ENCODE results near the gene TAF11L9. TPM values are rescaled to one million over a fixed set of nuclear protein-coding genes. Genes with fewer than 3 reads are reported as not detected.
"Not testable (repeated sequence)": the region's sequence is repeated elsewhere in the genome, so short reads cannot be mapped to it uniquely, and the experiment has no call there.

TAF11L9 gene
- total RNA-seq: not detected

DNA sequence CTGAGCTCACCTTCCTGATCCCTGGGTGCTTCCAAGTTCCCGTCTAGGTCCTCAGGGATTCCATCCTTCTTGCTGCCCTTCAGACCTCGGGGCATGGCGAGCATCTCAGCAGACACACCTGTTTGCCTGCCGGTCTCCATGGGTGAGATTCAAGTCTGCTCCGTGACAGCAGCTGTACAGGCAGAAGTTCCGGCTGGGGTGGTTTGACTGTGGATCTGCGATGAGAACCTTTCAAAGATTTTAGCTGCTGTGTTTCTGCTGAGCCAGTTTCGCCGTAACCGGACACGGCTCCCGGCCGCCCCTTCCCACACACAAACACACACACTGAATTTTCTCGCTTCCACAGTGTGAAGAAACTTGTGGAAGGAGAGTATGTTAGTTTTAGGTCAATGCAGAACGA is at the start of gene TAF11L9:
TAF11L9 (minus strand) TSS at position 140 of the 400 bp plus-strand sequence.
- H3K27ac ChIP-seq; ATAC-seq (replicated peaks in 6 of 8); H3K4me1 ChIP-seq (replicated peaks in 1 of 2); H3K4me3 ChIP-seq; in situ Hi-C loops (cut with MboI; ENCODE audit: low pct_unique_long_range_greater_than_20kb in 2 of 9, low sequenced_read_pairs in 9 of 9, unreplicated experiment in 9 of 9): not testable (repeated sequence)
- no CpG with 5 or more reads among the region's 15 CpGs for WGBS, 10 experiments

DNA sequence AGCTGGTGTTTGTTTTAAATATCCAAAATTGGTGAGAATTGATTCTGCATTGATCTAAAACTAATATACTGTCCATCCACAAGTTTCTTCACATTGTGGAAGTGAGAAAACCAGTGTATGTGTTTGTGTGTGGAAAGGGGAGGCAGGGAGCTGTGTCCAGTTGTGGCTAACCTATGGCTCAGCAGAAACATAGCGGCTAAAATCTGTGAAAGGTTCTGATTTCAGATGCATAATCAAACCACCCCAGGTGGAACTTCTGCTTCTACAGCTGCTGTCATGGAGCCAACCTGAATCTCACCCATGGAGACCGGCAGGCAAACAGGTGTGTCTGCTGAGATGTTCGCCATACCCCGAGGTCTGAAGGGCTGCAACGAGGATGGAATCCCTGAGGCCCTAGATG is 40.0 kb upstream of the TAF11L9 start, which contains the start of gene TAF11L14:
TAF11L14 (plus strand) TSS at position 301 of the 400 bp plus-strand sequence.
- no peaks in the 10 kb centered on the region for H3K4me1 ChIP-seq (replicated peaks in 1 of 2)
- H3K27ac ChIP-seq: no peak within 1 kb of the TSS
- WGBS, 10 experiments: 31 to 100% (median 90%) methylated on average over 1 to 5 of the region's 5 CpGs; no CpG with 5 or more reads in 5 of the 10 experiments
- in situ Hi-C loops (cut with MboI; ENCODE audit: low pct_unique_long_range_greater_than_20kb in 2 of 9, low sequenced_read_pairs in 9 of 9, unreplicated experiment in 9 of 9): no loop called here
- no peak for ATAC-seq (replicated peaks in 6 of 8)
- H3K4me3 ChIP-seq: no peak within 1 kb of the TSS

DNA sequence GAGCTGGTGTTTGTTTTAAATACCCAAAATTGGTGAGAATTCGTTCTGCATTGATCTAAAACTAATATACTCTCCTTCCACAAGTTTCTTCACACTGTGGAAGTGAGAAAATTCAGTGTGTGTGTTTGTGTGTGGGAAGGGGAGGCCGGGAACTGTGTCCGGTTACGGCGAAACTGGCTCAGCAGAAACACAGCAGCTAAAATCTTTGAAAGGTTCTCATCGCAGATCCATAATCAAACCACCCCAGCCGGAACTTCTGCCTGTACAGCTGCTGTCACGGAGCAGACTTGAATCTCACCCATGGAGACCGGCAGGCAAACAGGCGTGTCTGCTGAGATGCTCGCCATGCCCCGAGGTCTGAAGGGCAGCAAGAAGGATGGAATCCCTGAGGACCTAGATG is 37.6 kb upstream of the TAF11L9 start, which contains the start of gene TAF11L13:
TAF11L13 (plus strand) TSS at position 301 of the 400 bp plus-strand sequence.
- in situ Hi-C loops (cut with MboI; ENCODE audit: low pct_unique_long_range_greater_than_20kb in 2 of 9, low sequenced_read_pairs in 9 of 9, unreplicated experiment in 9 of 9); H3K27ac ChIP-seq; H3K4me1 ChIP-seq (replicated peaks in 1 of 2); ATAC-seq (replicated peaks in 6 of 8); H3K4me3 ChIP-seq: not testable (repeated sequence)
- WGBS, 10 experiments: no CpG with 5 or more reads among the region's 12 CpGs

DNA sequence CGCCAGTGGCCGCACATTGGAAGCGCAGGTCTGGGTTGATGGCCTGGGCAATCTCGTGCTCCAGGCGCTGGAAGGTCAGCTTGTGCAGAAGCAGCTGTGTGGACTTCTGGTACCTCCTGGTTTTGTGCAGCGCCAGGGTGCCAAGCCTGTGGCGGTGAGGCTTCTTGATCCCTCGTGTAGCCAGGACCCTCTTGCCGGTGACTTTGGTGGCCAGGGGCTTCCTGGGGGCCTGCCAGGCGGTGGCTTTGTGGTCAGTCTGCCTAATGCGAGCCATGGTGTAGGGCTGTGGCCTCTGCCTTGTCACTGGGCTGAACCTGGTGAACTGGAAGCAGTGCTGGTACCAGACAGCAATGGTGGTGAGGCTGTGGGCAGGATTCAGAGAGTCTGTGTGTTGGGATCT is 31.5 kb upstream of the TAF11L9 start:
- H3K27ac ChIP-seq: no peak overlapping the region
- H3K4me1 ChIP-seq (replicated peaks in 1 of 2): no peaks in the 10 kb centered on the region
- H3K4me3 ChIP-seq: no peak overlapping the region
- ATAC-seq (replicated peaks in 6 of 8): no peak
- 36 to 95% (median 89%) methylated on average over 1 to 7 of the region's 11 CpGs; no CpG with 5 or more reads in 5 of the 10 experiments for WGBS, 10 experiments
- in situ Hi-C loops (cut with MboI; ENCODE audit: low pct_unique_long_range_greater_than_20kb in 2 of 9, low sequenced_read_pairs in 9 of 9, unreplicated experiment in 9 of 9): no loop called here

DNA sequence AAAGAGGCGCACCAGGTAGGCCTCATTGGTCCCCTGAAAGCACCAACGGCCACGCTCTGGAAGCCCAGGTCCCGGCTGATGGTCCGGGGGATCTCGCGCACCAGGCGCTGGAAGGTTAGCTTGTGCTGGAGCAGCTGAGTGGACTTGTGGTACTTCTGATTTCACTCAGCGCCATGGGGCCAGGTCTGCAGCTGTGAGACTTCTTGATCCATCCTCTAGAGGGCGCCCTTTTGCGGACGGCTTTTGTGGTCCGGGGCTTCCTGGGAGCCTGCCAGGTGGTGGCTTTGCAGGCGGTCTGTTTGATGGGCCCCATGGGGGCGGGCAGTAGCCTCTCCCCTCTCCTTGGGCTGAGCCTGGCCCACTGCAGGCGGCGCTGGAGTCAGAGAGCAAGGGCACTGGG is 26.4 kb upstream of the TAF11L9 start:
- no peak for ATAC-seq (replicated peaks in 6 of 8)
- Histone ChIP-seq H3K4me1 (replicated peaks in 1 of 2) (no peaks in the 10 kb centered on the region), H3K4me3 (no peak overlapping the region), H3K27ac (no peak overlapping the region)
- WGBS, 10 experiments: 55 to 95% (median 83%) methylated on average over 3 to 7 of the region's 17 CpGs; no CpG with 5 or more reads in 5 of the 10 experiments
- in situ Hi-C loops (cut with MboI; ENCODE audit: low pct_unique_long_range_greater_than_20kb in 2 of 9, low sequenced_read_pairs in 9 of 9, unreplicated experiment in 9 of 9): no loop called here

DNA sequence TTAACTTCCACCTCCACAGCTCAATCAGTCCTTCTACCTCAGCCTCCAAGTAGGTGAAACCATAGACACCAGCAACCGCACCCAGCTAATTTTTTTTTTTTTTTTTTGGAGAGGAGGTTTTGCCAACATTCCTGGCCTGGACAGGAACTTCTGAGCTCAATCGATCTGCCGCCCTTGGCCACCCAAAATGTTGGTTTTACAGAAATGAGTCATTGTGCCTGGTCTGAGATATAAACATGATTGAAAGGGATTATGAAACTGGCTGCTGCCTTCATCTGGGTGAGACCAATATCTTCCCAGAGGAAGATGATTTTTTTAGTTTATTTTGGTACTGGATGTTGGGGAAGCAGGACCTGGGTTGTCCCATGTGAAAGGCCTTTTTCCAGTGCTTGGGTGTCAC is 25.2 kb upstream of the TAF11L9 start:
- no peak for ATAC-seq (replicated peaks in 6 of 8)
- no peak overlapping the region for H3K27ac ChIP-seq
- in situ Hi-C loops (cut with MboI; ENCODE audit: low pct_unique_long_range_greater_than_20kb in 2 of 9, low sequenced_read_pairs in 9 of 9, unreplicated experiment in 9 of 9): no loop called here
- 0 to 100% (median 93%) methylated on average over 1 to 2 of the region's 3 CpGs; no CpG with 5 or more reads in 7 of the 10 experiments for WGBS, 10 experiments
- H3K4me1 ChIP-seq (replicated peaks in 1 of 2): no peaks in the 10 kb centered on the region
- H3K4me3 ChIP-seq: no peak overlapping the region

DNA sequence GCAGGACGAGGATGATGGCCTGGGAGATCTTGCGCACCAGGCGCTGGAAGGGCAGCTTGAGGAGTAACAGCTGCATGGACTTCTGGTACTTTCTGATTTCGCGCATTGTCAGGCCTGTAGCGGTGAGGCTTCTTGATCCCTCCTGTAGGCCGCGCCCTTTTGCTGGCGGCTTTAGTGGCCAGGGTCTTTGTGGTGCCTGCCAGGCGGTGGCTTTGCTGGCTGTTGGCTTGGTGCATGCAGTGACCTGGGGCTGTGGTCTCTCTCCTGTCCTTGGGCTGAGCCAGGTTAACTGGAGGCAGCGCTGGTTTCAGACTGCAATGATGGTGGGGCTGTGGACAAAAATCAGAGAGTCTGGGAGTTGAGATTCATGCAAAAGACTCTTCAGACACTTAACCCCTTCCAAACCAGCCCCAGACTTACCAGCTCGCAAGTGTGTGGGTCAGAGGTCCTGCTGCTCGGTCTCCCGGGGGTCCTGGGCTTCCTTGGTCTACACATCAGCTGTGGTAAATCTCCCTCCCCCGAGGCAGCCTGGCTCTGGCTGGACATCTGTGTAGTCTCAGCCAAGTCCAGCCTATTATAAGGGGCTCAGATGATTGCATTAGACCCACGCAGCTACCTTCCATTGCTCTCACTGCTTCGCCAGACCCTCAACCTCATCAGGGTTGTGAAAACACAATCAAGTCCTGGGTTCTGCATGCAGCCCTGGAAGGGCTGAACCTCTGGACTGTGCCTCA is 20.8 kb upstream of the TAF11L9 start:
- in situ Hi-C loops (cut with MboI; ENCODE audit: low pct_unique_long_range_greater_than_20kb in 2 of 9, low sequenced_read_pairs in 9 of 9, unreplicated experiment in 9 of 9): no loop called here
- no peaks in the 10 kb centered on the region for H3K4me1 ChIP-seq (replicated peaks in 1 of 2)
- WGBS, 10 experiments: 26 to 100% (median 86%) methylated on average over 1 to 7 of the region's 17 CpGs; no CpG with 5 or more reads in 5 of the 10 experiments
- ATAC-seq (replicated peaks in 6 of 8): no peak
- no peak overlapping the region for H3K27ac ChIP-seq
- no peak overlapping the region for H3K4me3 ChIP-seq

DNA sequence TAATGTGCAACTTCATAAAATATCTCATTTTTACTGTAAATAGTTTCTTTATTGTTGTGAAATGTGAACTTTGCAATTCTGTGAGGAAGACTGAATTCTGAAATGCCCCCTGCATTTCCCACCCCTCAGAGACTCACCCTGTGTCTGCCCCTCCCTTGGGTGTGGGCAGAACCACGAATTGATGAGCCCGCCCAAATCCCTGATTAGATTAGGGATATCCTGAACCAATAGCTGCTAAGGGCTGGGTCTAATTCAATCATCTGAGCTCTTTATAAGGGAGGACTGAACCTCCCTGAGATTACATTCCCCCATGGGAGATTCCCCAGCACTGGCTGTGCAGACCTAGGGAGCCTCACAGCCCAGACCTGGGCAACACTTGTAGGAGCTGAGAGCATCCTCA is 15.9 kb upstream of the TAF11L9 start, which contains the start of gene TAF11L12:
TAF11L12 (plus strand) TSS at position 301 of the 400 bp plus-strand sequence.
- WGBS, 10 experiments: 80 to 90% methylated on average over 1 to 2 of the region's 2 CpGs; no CpG with 5 or more reads in 8 of the 10 experiments
- H3K4me1 ChIP-seq (replicated peaks in 1 of 2); H3K4me3 ChIP-seq; in situ Hi-C loops (cut with MboI; ENCODE audit: low pct_unique_long_range_greater_than_20kb in 2 of 9, low sequenced_read_pairs in 9 of 9, unreplicated experiment in 9 of 9); H3K27ac ChIP-seq; ATAC-seq (replicated peaks in 6 of 8): not testable (repeated sequence)

DNA sequence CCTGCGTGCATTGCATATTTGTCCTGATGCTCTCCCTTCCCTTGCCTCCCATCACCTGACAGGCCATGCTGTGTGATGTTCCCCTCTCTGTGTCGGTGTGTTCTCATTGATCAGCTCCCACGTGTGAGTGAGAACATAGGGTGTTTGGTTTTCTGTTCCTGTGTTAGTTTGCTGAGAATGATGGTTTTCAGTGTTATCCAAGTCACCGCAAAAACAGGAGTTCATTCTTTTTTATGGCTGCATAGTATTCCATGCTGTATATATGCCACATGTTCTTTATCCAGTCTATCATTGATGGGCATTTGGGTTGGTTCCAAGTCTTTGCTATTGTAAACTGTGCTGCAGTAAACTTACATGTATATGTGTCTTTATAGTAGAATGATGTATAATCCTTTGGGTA is 13.3 kb upstream of the TAF11L9 start:
- H3K27ac ChIP-seq; H3K4me1 ChIP-seq (replicated peaks in 1 of 2); ATAC-seq (replicated peaks in 6 of 8); H3K4me3 ChIP-seq; in situ Hi-C loops (cut with MboI; ENCODE audit: low pct_unique_long_range_greater_than_20kb in 2 of 9, low sequenced_read_pairs in 9 of 9, unreplicated experiment in 9 of 9): not testable (repeated sequence)
- WGBS, 10 experiments: 27 to 100% (median 83%) methylated on average over 1 to 4 of the region's 4 CpGs; no CpG with 5 or more reads in 3 of the 10 experiments

DNA sequence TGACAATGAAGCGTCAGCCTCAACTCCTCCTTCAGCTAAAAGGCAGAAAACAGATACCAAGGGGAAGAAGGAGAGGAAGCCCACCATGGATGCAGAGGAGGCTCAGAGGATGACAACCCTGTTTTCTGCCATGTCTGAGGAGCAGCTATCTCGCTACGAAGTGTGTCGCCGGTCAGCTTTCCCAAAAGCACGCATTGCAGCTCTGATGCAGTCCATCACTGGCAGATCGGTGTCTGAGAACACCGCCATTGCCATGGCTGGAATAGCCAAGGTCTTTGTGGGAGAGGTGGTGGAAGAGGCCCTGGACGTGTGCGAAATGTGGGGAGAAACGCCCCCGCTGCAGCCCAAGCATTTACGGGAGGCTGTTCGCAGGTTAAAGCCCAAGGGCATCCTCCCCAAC is 10.8 kb upstream of the TAF11L9 start:
- Histone ChIP-seq H3K4me3 (no peak overlapping the region), H3K4me1 (replicated peaks in 1 of 2) (no peaks in the 10 kb centered on the region), H3K27ac (no peak overlapping the region)
- in situ Hi-C loops (cut with MboI; ENCODE audit: low pct_unique_long_range_greater_than_20kb in 2 of 9, low sequenced_read_pairs in 9 of 9, unreplicated experiment in 9 of 9): no loop called here
- 20 to 100% (median 87%) methylated on average over 1 to 3 of the region's 14 CpGs; no CpG with 5 or more reads in 5 of the 10 experiments for WGBS, 10 experiments
- ATAC-seq (replicated peaks in 6 of 8): no peak

DNA sequence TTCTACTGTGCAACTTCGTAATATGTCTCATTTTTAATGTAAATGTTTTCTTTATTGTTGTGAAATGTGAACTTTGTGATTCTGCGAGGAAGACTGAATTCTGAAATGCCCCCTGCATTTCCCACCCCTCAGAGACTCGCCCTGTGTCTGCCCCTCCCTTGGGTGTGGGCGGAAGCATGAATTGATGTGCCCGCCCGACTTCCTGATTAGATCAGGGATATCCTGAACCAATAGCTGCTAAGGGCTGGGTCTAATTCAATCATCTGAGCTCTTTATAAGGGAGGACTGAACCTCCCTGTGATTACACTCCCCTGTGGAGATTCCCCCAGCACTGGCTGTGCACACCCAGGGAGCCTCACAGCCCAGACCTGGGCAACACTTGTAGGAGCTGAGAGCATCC is 9.7 kb upstream of the TAF11L9 start, which contains the start of gene TAF11L11:
TAF11L11 (plus strand) TSS at position 304 of the 400 bp plus-strand sequence.
- in situ Hi-C loops (cut with MboI; ENCODE audit: low pct_unique_long_range_greater_than_20kb in 2 of 9, low sequenced_read_pairs in 9 of 9, unreplicated experiment in 9 of 9); H3K4me1 ChIP-seq (replicated peaks in 1 of 2); H3K27ac ChIP-seq; H3K4me3 ChIP-seq; ATAC-seq (replicated peaks in 6 of 8): not testable (repeated sequence)
- 32 to 90% (median 46%) methylated on average over 1 to 5 of the region's 6 CpGs; no CpG with 5 or more reads in 4 of the 10 experiments for WGBS, 10 experiments

DNA sequence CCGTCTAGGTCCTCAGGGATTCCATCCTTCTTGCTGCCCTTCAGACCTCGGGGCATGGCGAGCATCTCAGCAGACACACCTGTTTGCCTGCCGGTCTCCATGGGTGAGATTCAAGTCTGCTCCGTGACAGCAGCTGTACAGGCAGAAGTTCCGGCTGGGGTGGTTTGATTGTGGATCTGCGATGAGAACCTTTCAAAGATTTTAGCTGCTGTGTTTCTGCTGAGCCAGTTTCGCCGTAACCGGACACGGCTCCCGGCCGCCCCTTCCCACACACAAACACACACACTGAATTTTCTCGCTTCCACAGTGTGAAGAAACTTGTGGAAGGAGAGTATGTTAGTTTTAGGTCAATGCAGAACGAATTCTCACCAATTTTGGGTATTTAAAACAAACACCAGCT is 3.5 kb upstream of the TAF11L9 start, which contains the start of gene TAF11L10:
TAF11L10 (minus strand) TSS at position 101 of the 400 bp plus-strand sequence.
- ATAC-seq (replicated peaks in 6 of 8); in situ Hi-C loops (cut with MboI; ENCODE audit: low pct_unique_long_range_greater_than_20kb in 2 of 9, low sequenced_read_pairs in 9 of 9, unreplicated experiment in 9 of 9); H3K4me3 ChIP-seq; H3K4me1 ChIP-seq (replicated peaks in 1 of 2); H3K27ac ChIP-seq: not testable (repeated sequence)
- WGBS, 10 experiments: no CpG with 5 or more reads among the region's 15 CpGs

DNA sequence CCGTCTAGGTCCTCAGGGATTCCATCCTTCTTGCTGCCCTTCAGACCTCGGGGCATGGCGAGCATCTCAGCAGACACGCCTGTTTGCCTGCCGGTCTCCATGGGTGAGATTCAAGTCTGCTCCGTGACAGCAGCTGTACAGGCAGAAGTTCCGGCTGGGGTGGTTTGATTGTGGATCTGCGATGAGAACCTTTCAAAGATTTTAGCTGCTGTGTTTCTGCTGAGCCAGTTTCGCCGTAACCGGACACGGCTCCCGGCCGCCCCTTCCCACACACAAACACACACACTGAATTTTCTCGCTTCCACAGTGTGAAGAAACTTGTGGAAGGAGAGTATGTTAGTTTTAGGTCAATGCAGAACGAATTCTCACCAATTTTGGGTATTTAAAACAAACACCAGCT is 3.3 kb downstream of the TAF11L9 start, which contains the start of gene TAF11L8:
TAF11L8 (minus strand) TSS at position 101 of the 400 bp plus-strand sequence.
- in situ Hi-C loops (cut with MboI; ENCODE audit: low pct_unique_long_range_greater_than_20kb in 2 of 9, low sequenced_read_pairs in 9 of 9, unreplicated experiment in 9 of 9); ATAC-seq (replicated peaks in 6 of 8): not testable (repeated sequence)

More for the DNA sequence above, 3.3 kb downstream of the TAF11L9 start, which contains the start of gene TAF11L8:
- H3K4me3 ChIP-seq; H3K27ac ChIP-seq; H3K4me1 ChIP-seq (replicated peaks in 1 of 2): not testable (repeated sequence)
- no CpG with 5 or more reads among the region's 16 CpGs for WGBS, 10 experiments

Measured in motor neuron (in vitro differentiated cells).